K562 (cell line): ENCODE results near the gene TRNAU1AP. TPM values are rescaled to one million over a fixed set of nuclear protein-coding genes. Genes with fewer than 3 reads are reported as not detected.
"Not testable (repeated sequence)": the region's sequence is repeated elsewhere in the genome, so short reads cannot be mapped to it uniquely, and the experiment has no call there.

Experiments used
- ARNT ChIP-seq, 2 experiments: fragments of 450-650 bp; IDR thresholded peaks; 2 replicates each; pipeline ENCODE4 v1.6.1; 2016; ENCODE audit warnings: mild to moderate bottlenecking in 1 of 2
- ATF7 ChIP-seq: fragments of 450-650 bp; IDR thresholded peaks from 2 replicates; pipeline ENCODE4 v1.7.1; 2014; ENCODE audit warnings: mild to moderate bottlenecking, moderate library complexity
- BCOR ChIP-seq: fragments of 450-650 bp; IDR thresholded peaks from 2 replicates; pipeline ENCODE4 v1.6.1; 2016
- CBFA2T3 ChIP-seq: fragments of 450-650 bp; IDR thresholded peaks from 2 replicates; pipeline ENCODE4 v1.6.1; 2017
- CC2D1A ChIP-seq: fragments of 450-650 bp; IDR thresholded peaks from 2 replicates; pipeline ENCODE4 v1.6.1; 2017; ENCODE audit warnings: mild to moderate bottlenecking
- CGGBP1 ChIP-seq: fragments of 250-450 bp; sonication (Bioruptor Pico); IDR thresholded peaks from 2 replicates; pipeline ENCODE4 v1.9.0; 2021; ENCODE audit warnings: mild to moderate bottlenecking
- ETV1 ChIP-seq: fragments of 450-650 bp; conservative IDR thresholded peaks from 2 replicates; pipeline ENCODE4 v1.6.1; 2016; ENCODE audit warnings: missing genetic modification characterization, control low read depth, low read depth, missing compliant biosample characterization
- FOXM1 ChIP-seq, 2 experiments: fragments of 450-650 bp in 1 of 2; sonication (generic) in 1 of 2; formaldehyde crosslinking in 1 of 2; IDR thresholded peaks; 2 replicates each; pipeline versions ENCODE4 v1.6.1 to v1.9.0; 2017 to 2022; ENCODE audit warnings: low read depth in 2 of 2, mild to moderate bottlenecking in 2 of 2, missing genetic modification reagents in 1 of 2, moderate library complexity in 1 of 2
- HES1 ChIP-seq: fragments of 450-650 bp; IDR thresholded peaks from 2 replicates; pipeline ENCODE4 v1.6.1; 2016; ENCODE audit warnings: low read depth, mild to moderate bottlenecking, moderate library complexity
- LEF1 ChIP-seq: fragments of 450-650 bp; IDR thresholded peaks from 2 replicates; pipeline ENCODE4 v1.6.1; 2016; ENCODE audit warnings: mild to moderate bottlenecking
- MEF2D ChIP-seq: conservative IDR thresholded peaks from 2 replicates; pipeline ENCODE4 v1.6.1; 2016; ENCODE audit warnings: low read depth, missing genetic modification characterization, missing compliant biosample characterization
- NR4A1 ChIP-seq, 2 experiments: fragments of 250-450 bp in 1 of 2; fragments of 450-650 bp in 1 of 2; sonication (Bioruptor Pico) in 1 of 2; IDR thresholded peaks; 2 replicates each; pipeline versions ENCODE4 v1.4.0 to v1.6.1; 2016 to 2020; ENCODE audit warnings: mild to moderate bottlenecking in 2 of 2, missing compliant biosample characterization in 1 of 2, missing genetic modification characterization in 1 of 2, moderate library complexity in 1 of 2
- PML ChIP-seq: IDR thresholded peaks from 2 replicates; pipeline ENCODE4 v1.6.1; 2012; ENCODE audit warnings: low read length, inconsistent platforms
- POLR2AphosphoS5 ChIP-seq: IDR thresholded peaks from 2 replicates; pipeline ENCODE4 v1.6.1; 2011; ENCODE audit warnings: mild to moderate bottlenecking, low read depth, low read length, moderate library complexity; ENCODE audit not compliant: control insufficient read depth, insufficient read depth
- TAF1 ChIP-seq: IDR thresholded peaks from 2 replicates; pipeline ENCODE4 v1.6.1; 2011; ENCODE audit warnings: mild to moderate bottlenecking, low read length, moderate library complexity; ENCODE audit not compliant: insufficient read depth, control insufficient read depth, severe bottlenecking; ENCODE audit errors: extremely low read depth
- ZBTB2 ChIP-seq: fragments of 450-650 bp; IDR thresholded peaks from 2 replicates; pipeline ENCODE4 v1.6.1; 2016; ENCODE audit warnings: antibody characterized with exemption
- ZBTB7A ChIP-seq: IDR thresholded peaks from 2 replicates; pipeline ENCODE4 v1.6.1; 2011; ENCODE audit warnings: low read depth, mild to moderate bottlenecking, low read length, moderate library complexity, borderline replicate concordance; ENCODE audit not compliant: control insufficient read depth
- ZNF197 ChIP-seq: fragments of 200-800 bp; sonication (Bioruptor generic); IDR thresholded peaks from 2 replicates; pipeline ENCODE4 v1.6.1; 2016; ENCODE audit warnings: low read depth, missing genetic modification characterization, missing compliant biosample characterization
- polyA plus RNA-seq, 8 experiments: library from polyadenylated mRNA; depleted of rRNA in 4 of 8; stranded (reverse) in 5 of 8; unstranded in 3 of 8; fragments of >200 nt; fragmentation: Nextera tagmentation in 2 of 8; fragmentation: Illumina TruSeq in 1 of 8; extraction: Ambion mirVana in 2 of 8; extraction: Trizol in 1 of 8; gene quantifications; 2 replicates each; pipeline versions ENCODE4 v1.2.1 to v1.2.3, GENCODE V29; 2011 to 2014; ENCODE audit warnings: inconsistent platforms in 1 of 8, missing spikeins in 1 of 8
- total RNA-seq, 7 experiments: library from RNA; depleted of rRNA in 6 of 7; stranded (reverse); fragments of >200 nt in 6 of 7; fragmentation: Illumina TruSeq in 2 of 7; extraction: Trizol in 2 of 7; gene quantifications; 2 replicates each; pipeline versions ENCODE4 v1.2.1 to v1.2.3, GENCODE V29; 2011 to 2021; ENCODE audit warnings: low replicate concordance in 1 of 7
- TF ChIP-seq, protein P1 (sequence below), 2 experiments: fragments of 150-350 bp in 1 of 2; IDR thresholded peaks; 2 replicates each; pipeline ENCODE4 v1.6.1; 2012 to 2016; ENCODE audit warnings: low read depth in 2 of 2, low read length in 2 of 2, mild to moderate bottlenecking in 1 of 2, moderate library complexity in 1 of 2
- TF ChIP-seq, protein P2 (sequence below): sonication (generic); IDR thresholded peaks from 2 replicates; pipeline ENCODE4 v1.6.1; 2016

The TRNAU1AP gene
- total and polyA plus RNA-seq, 9 of the 15 experiments (the other 6 are each of a cell fraction or from before 2014, with no cell fraction given): 34.9 to 110 (median 46.3) TPM

GRCh38 chr1:28525002-28525642, 27.8 kb upstream of the TRNAU1AP start (continued):
- TF ChIP-seq, protein P1, sequence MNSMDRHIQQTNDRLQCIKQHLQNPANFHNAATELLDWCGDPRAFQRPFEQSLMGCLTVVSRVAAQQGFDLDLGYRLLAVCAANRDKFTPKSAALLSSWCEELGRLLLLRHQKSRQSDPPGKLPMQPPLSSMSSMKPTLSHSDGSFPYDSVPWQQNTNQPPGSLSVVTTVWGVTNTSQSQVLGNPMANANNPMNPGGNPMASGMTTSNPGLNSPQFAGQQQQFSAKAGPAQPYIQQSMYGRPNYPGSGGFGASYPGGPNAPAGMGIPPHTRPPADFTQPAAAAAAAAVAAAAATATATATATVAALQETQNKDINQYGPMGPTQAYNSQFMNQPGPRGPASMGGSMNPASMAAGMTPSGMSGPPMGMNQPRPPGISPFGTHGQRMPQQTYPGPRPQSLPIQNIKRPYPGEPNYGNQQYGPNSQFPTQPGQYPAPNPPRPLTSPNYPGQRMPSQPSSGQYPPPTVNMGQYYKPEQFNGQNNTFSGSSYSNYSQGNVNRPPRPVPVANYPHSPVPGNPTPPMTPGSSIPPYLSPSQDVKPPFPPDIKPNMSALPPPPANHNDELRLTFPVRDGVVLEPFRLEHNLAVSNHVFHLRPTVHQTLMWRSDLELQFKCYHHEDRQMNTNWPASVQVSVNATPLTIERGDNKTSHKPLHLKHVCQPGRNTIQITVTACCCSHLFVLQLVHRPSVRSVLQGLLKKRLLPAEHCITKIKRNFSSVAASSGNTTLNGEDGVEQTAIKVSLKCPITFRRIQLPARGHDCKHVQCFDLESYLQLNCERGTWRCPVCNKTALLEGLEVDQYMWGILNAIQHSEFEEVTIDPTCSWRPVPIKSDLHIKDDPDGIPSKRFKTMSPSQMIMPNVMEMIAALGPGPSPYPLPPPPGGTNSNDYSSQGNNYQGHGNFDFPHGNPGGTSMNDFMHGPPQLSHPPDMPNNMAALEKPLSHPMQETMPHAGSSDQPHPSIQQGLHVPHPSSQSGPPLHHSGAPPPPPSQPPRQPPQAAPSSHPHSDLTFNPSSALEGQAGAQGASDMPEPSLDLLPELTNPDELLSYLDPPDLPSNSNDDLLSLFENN (IDR thresholded peaks at IDR 0.05; ENCODE audit: low read depth in 2 of 2, low read length in 2 of 2): peak in 1 of 2 experiments; percentile 83; a peak in 2 of 4 replicates
- TF ChIP-seq BCOR (peak; percentile 84), ATF7 (peak; percentile 59), TAF1 (peak; percentile 20), ARNT (IDR thresholded peaks at IDR 0.05) (0 out of 4 replicates have a peak, but pooled peaks of 1 of the 2 experiments have one; percentile 58), PML (peak; percentile 87), POLR2AphosphoS5 (peak; percentile 86), HES1 (peak; percentile 64), MEF2D (tag) (peak; percentile 53; the same call in 1 of the 2 replicates), ZBTB7A (peak; percentile 72; the same call in 1 of the 2 replicates), CBFA2T3 (peak; percentile 97), NR4A1 (tag; IDR thresholded peaks at IDR 0.05) (peak; percentile 45; the same call in 1 of the 2 replicates), CC2D1A (peak; percentile 84), ZBTB2 (peak; percentile 56; the same call in 1 of the 2 replicates), ETV1 (peak; percentile 51; the same call in 1 of the 2 replicates), CGGBP1 (CRISPR knock-in tag) (peak; percentile 9; the same call in 1 of the 2 replicates), FOXM1 (IDR thresholded peaks at IDR 0.05; ENCODE audit: low read depth) (peak; percentile 84), ZNF197 (CRISPR knock-in tag) (0 out of 2 replicates have a peak, but pooled peaks have one; percentile 67), LEF1 (peak; percentile 74; the same call in 1 of the 2 replicates)
- TF ChIP-seq, protein P2, sequence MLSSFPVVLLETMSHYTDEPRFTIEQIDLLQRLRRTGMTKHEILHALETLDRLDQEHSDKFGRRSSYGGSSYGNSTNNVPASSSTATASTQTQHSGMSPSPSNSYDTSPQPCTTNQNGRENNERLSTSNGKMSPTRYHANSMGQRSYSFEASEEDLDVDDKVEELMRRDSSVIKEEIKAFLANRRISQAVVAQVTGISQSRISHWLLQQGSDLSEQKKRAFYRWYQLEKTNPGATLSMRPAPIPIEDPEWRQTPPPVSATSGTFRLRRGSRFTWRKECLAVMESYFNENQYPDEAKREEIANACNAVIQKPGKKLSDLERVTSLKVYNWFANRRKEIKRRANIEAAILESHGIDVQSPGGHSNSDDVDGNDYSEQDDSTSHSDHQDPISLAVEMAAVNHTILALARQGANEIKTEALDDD: peak; percentile 47
- TF ChIP-seq NR4A1 (CRISPR knock-in tag; IDR thresholded peaks at IDR 0.05); FOXM1 (CRISPR knock-in tag; IDR thresholded peaks at IDR 0.05; ENCODE audit: low read depth): not testable (repeated sequence)
